ENCODE measurements around the gene FRMD1.

GRCh38 chr6:168075787-168076202, 3.2 kb downstream of the FRMD1 start:
- TF ChIP-seq CTCF (IDR thresholded peaks at IDR 0.05 in 4 of 5, conservative IDR thresholded peaks at IDR 0.05 in 1 of 5) (no peak), POLR2A (IDR thresholded peaks at IDR 0.05) (no peak)

Measured in gastrocnemius medialis (tissue), 4 donors.